ENCODE measurements around the gene GPR143.

GPR143 gene

GRCh38 chrX:9678215-9678965, 87.3 kb downstream of the GPR143 start:
- no peak for TF ChIP-seq POLR2AphosphoS5 (IDR thresholded peaks at IDR 0.05; ENCODE audit: low read depth, low read length)
- TF ChIP-seq POLR2A (IDR thresholded peaks at IDR 0.05; ENCODE audit: low read depth, low read length) = no peak
- no peak for TF ChIP-seq TAF1 (IDR thresholded peaks at IDR 0.05; ENCODE audit: borderline replicate concordance, low read depth, low read length)
- FAIRE-seq = no peak

DNA sequence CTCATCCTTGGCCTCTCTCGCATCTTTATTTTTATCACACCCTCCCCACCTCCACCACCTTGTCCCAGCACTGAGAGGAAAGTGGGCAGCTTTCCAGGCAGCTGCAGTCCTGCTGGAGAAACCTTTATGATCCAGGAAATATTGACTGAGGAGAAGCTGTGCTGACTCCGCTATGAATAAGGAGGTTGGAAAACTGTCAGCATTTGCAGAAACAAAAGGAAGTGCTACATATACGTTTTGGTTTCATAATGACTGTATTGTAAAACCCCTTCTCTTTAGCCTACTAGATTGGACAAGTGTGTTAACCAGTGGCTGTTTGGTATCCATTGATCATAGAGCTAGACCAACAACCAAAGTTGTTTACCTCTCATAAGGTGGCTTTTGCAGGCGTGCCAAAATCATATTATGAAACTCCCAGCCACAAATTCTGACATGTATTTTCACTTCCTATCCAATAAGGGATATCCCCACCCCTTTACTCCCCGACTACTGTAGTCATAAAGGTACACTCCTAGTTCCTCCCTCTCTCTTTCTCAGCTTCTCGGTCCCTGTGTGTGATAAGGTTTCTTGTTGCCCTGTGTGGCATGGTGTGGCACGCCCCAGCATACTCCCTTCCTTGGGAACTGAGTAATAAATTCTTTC, 88.4 kb downstream of the GPR143 start:
- no peak for TF ChIP-seq TAF1 (IDR thresholded peaks at IDR 0.05; ENCODE audit: borderline replicate concordance, low read depth, low read length)
- no peak for TF ChIP-seq POLR2A (IDR thresholded peaks at IDR 0.05; ENCODE audit: low read depth, low read length)
- no peak for TF ChIP-seq POLR2AphosphoS5 (IDR thresholded peaks at IDR 0.05; ENCODE audit: low read depth, low read length)
- FAIRE-seq = peak; percentile 94
- peak; percentile 46 for DNase-seq (ENCODE audit: insufficient read length)

More at GRCh38 chrX:9678215-9678965, 87.3 kb downstream of the GPR143 start:
- no peak for DNase-seq (ENCODE audit: insufficient read length)

- TF ChIP-seq TAF1 (IDR thresholded peaks at IDR 0.05; ENCODE audit: borderline replicate concordance, low read depth, low read length) (no peak), POLR2AphosphoS5 (IDR thresholded peaks at IDR 0.05; ENCODE audit: low read depth, low read length) (no peak), POLR2A (IDR thresholded peaks at IDR 0.05; ENCODE audit: low read depth, low read length) (no peak)
- DNase-seq (ENCODE audit: insufficient read length) (no peak), FAIRE-seq (no peak)
Measured at GRCh38 chrX:9676738-9677097, 88.9 kb downstream of the GPR143 start.

- FAIRE-seq = no peak
- no peak for DNase-seq (ENCODE audit: insufficient read length)
- no peak for TF ChIP-seq POLR2A (IDR thresholded peaks at IDR 0.05; ENCODE audit: low read depth, low read length)
- no peak for TF ChIP-seq TAF1 (IDR thresholded peaks at IDR 0.05; ENCODE audit: borderline replicate concordance, low read depth, low read length)
- TF ChIP-seq POLR2AphosphoS5 (IDR thresholded peaks at IDR 0.05; ENCODE audit: low read depth, low read length) = no peak
Measured at GRCh38 chrX:9676306-9676705, 89.3 kb downstream of the GPR143 start.

All from GM12892 (cell line).